NCI-H82 (cell line): ENCODE results near the gene ZNF579.
"Not testable (repeated sequence)": the region's sequence is repeated elsewhere in the genome, so short reads cannot be mapped to it uniquely, and the experiment has no call there.

Experiments
- DNase-seq: peaks from one replicate; lab custom pipeline; 2025; lab: John Stamatoyannopoulos, UW

Gene ZNF579

DNA sequence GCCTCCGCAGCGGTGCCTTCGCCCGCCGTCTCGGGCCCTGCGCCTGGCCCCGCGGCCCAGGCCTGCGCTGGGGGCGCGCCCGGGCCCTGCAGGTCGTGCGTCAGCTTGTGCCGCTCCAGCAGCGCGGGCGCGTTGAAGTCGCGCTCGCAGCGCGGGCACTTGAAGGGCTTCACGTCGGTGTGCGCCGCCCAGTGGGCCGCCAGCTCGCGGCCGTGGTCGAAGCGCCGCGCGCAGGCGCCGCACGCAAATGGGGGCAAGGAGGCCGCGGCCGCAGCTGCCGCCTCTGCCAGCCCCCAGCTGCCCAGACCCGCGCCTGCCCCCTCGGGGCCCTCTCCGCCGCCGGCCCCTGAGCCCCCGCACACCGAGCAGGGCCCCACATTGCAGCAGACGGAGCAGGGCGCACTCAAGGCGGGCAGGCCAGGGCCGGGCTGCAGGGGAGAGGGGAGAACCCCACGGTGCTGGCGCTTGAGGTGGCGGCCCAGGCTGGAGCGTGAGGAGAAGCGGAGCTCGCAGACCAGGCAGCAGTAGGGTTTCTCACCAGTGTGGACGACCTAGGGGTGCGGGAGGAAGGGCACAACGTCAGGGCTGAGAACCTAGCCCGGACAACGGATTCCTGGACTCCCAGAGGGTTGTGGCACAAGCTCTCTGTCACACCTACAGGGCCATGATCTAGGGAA is 12.6 kb upstream of the ZNF579 start:
- no peak for DNase-seq

- no peak for DNase-seq
These were observed 11.9 kb upstream of the ZNF579 start for GRCh38 chr19:55592391-55593090.

DNA sequence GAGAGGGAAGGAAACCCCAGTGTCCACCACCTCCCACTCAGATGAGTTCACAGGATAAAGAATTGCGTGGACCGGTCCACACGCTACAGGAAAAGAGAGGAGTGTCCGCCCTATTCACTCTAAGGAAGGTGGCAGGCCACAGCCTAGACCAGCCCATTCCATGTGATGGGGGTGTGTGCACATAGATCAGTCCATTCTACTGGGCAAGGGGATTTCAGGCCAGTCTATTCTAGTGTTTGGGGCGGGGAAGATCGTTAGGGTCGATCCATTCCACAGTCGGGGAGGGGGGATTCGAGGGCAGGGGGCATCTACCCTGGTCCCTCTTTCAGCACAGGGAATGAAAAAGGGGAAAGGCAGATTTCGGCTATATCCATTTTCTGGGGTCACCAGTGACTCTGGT is 10.9 kb upstream of the ZNF579 start:
- peak; percentile 33 for DNase-seq

DNA sequence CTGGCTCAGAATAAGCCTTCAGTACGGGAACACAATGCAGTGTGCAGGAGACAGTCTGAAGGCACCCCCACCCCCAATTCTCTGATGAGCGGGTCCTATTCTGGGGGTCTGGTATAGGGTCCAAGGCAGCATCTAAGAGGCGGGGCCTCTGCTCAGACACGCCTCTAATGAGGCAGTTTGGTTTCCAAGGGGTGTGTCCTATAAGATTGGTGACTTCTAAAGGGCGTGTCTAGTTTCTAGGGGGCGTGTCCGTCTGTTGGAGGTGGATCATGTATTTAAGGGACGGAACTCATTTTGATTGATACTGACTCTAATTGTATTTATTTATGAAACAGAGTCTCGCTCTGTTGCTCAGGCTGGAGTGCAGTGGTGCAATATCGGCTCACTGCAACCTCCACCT is 10.0 kb upstream of the ZNF579 start:
- peak; percentile 72 for DNase-seq

GRCh38 chr19:55590109-55590508 is 9.5 kb upstream of the ZNF579 start:
- no peak for DNase-seq

DNA sequence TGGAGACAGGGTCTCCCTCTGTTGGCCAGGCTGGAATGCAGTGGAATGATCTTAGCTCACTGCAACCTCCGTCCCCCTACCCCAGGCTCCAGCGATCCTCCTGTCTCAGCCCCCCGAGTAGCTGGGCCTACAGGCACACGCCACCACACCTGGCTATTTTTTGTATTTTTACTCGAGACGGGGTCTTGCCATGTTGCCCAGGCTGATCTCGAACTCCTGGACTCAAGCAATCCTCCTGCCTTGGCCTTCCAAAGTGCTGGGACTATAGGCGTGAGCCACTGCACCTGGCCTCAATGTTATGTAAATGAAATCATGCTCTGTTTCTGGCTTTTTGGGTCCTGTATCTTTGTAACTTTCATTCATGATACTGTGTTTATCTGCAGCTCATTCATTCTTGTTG is 8.1 kb upstream of the ZNF579 start:
- DNase-seq, result no peak

GRCh38 chr19:55586976-55587668 is 6.5 kb upstream of the ZNF579 start:
- DNase-seq, result peak; percentile 98

DNA sequence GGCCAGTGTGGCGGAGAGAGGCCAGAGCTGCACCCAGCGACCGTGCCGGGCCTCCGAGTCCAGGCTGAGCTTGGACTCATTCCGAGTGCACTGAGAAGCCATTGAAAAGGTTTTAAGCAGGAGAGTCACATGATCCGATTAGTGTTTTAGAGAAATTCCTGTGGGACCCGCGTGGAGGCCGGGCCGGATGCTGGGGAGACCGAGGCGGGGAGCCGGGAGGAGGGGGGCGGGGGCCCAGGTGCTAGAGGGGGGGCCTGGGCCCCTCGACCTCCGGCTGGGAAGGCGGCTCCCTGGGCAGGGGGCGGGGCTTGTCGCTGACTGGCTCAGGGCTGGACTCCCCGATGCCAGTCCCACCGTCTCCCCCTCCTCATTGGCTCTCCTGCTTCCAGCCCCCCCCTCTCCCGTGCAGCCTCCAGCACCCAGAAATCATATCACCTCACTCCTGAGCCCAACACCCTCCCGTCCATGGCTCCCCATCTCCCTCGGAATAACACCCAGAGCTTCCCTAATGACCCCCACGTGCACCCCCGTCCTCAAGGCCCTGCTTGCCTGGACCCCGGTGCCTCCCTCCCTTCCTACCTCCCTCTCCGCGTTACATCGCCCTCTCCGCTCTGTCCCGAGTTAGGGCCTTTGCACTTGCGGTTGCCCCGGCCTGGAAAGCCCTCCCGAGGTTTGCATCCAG is 5.2 kb upstream of the ZNF579 start:
- peak; percentile 98 for DNase-seq

- DNase-seq, result no peak
These were observed 4.2 kb upstream of the ZNF579 start for GRCh38 chr19:55584871-55585270.

DNA sequence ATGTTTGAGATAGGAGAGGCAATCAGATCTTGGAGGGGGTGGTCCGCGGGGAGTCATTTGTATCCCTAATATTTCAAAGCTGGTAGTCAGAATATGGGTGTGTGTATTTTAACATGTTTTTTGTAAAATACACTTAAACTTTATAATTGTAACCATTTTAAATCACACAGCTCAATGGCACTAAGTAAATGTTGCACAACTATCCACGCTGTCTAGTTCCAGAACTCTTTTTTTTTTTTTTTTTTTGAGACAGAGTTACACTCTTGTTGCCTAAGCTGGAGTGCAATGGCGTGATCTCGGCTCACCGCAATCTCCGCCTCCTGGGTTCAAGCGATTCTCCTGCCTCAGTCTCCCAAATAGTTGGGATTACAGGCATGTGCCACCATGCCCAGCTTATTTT is 3.2 kb upstream of the ZNF579 start:
- not testable (repeated sequence) for DNase-seq

DNA sequence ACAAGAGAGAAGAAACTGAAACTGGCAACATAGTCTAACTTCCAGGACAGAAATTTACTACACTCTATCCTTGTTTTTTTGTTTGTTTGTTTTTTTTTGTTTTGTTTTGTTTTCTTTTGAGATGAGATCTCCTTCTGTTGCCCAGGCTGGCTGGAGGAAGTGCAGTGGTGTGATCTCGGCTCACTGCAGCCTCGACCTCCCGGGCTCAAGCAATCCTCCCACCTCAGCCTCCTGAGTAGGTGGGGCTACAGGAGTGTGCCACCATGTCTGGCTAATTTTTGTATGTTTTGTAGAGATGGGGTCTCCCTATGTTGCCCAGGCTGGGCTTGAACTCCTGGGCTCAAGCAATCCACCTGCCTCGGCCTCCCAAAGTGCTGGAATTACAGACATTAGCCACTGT is 1.6 kb upstream of the ZNF579 start:
- not testable (repeated sequence) for DNase-seq

- no peak for DNase-seq
These were observed 1.2 kb upstream of the ZNF579 start for GRCh38 chr19:55581823-55582223.

DNA sequence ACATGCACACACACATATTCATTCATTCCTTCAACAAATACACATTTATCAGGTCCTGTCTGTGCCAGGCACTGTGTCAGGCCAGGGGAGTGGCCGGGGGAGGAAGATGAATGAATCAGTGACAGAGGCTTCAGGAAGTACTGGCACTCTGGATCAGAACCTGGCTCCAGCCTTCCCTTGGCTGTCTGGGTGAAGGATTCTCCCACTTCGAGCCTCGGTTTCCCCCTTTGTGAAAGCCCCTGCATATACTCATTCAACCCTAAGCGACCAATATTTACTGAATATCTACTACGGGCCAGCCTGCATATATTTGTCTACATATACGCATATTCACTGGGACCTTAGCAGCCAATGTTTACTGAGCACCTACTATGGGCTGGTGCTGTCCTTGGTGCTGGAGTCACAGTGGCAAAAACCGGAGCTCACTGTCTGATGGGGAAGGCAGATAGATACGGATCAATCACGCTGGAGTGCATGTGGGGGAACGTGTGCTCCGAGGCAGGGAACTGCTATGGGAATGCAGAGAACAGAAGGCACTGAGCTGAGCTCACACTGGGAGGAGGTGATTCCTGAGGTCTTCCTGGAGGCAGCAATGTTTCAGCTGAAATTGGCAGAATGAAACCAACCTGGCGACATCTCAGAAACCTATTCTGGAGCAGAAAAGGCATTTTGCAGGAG is 636 bp upstream of the ZNF579 start:
- no peak for DNase-seq

GRCh38 chr19:55579766-55580621 is 654 bp downstream of the ZNF579 start:
- DNase-seq, result peak; percentile 59

DNA sequence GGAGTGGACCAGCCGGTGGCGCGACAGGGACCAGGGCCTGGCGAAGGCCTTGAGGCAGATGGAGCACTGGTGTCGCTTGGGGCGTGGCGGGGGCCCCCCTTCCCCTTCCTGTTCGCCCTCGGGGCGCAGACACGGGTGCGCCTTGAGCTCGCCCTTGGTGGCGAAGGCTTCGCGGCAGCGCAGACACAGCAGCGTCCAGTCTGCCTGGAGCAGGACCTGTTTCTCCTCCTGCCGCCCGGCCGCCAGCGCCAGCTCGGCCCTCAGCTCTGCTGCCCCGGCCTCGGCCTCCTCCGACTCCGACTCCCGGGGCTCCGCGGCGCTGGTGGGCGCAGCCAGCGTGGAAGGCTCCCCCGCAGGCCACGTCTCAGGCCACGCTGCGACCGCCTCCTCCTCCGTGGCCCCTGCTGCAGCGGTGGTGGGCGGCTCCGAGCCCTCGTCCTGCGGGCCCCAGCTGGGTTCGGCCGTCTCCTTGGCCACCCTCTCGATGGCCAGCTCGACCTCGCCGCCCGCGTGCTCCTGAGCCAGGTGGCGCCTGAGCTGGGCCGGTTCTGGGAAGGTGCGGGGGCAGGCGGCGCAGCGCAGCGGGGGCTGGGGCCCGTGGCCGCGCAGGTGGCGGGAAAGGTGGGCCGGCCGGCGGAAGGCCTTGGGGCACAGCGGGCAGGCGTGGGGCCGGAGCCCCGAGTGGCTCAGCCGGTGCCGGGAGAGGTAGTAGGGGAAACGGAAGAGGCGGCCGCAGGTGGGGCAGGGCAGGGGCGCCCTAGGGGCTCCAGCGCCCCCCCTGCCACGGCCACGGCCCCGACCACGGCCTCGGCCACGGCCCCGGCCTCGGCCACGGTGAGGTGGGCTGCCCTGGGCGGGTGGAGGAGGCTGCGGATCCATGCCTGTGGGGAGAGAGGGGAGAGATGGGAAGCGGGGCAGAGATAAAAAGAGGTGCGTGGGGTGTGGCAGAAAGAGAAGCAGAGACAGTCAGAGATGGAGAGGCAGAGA is 1.6 kb downstream of the ZNF579 start:
- no peak for DNase-seq

GRCh38 chr19:55578031-55578760 is 2.5 kb downstream of the ZNF579 start:
- no peak for DNase-seq

DNA sequence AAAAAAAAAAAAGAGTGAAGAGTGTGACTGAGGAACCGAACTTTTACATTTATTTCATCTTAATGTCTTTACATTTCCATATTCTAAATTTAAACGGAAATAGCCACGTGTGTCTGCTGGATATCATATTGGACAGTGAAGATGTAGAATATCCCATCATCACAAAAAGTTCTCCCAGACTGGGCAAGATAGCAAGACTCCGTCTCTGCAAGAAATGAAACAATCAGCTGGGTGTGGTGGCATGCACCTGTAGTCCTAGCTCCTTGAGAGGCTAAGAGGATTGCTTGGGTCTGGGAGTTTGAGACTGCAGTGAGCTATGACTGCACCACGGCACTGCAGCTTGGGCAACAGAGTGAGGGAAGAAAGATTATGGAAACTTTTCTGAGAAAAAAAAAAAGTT is 3.9 kb downstream of the ZNF579 start:
- DNase-seq, result no peak

- DNase-seq, result not testable (repeated sequence)
These were observed 6.7 kb downstream of the ZNF579 start for GRCh38 chr19:55573929-55574328.

DNA sequence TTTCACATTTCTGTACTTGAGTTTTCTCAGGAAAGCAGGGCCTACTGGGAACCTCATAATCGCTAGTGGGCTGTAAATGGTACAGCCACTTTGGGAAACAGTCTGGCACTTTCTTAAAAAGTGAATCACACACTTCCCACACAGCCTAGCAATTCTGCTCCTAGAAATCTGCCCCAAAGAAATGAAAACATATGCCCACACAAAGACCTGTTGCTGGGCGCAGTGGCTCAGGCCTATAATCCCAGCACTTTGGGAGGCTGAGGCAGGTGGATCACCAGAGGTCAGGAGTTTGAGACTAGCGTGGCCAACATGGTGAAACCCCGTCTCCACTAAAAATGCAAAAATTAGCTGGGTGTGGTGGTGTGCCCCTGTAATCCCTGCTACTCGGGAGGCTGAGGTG is 11.2 kb downstream of the ZNF579 start:
- DNase-seq, result not testable (repeated sequence)
